HG02840 (cell line): Measurements from ENCODE around the gene BDP1.
A peak's percentile ranks its signal among the peaks of the same experiment; 100 is the strongest.
"Not testable (repeated sequence)": the region's sequence is repeated elsewhere in the genome, so short reads cannot be mapped to it uniquely, and the experiment has no call there.

ENCODE experiments used
- ATAC-seq: cut with Tn5 transposase; IDR thresholded peaks from one replicate; pipeline ENCODE4 v1.9.1; 2021; ENCODE audit warnings: mild to moderate bottlenecking, moderate library complexity, moderate number of reproducible peaks; ENCODE audit not compliant: unreplicated experiment, low FRiP score

The BDP1 gene

DNA sequence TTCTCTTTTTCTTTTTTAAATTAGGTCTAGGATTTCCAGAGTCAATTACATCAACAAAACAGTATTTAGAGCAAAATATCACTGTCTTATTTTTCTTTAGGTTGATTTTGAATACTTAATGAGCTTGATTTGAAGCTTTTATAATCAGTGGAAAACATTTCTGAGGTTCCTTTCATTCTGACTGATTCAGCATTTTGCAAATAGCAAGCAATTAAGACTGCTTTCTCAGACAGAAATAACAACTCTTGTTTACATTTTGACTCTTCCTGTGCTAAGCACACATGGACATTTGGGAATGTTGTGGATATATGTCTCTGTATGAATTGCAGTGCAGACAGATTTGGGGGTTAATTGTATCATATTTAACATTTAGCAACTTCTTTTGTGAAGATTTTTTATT lies 109.4 kb downstream of the BDP1 start:
- no peak for ATAC-seq

DNA sequence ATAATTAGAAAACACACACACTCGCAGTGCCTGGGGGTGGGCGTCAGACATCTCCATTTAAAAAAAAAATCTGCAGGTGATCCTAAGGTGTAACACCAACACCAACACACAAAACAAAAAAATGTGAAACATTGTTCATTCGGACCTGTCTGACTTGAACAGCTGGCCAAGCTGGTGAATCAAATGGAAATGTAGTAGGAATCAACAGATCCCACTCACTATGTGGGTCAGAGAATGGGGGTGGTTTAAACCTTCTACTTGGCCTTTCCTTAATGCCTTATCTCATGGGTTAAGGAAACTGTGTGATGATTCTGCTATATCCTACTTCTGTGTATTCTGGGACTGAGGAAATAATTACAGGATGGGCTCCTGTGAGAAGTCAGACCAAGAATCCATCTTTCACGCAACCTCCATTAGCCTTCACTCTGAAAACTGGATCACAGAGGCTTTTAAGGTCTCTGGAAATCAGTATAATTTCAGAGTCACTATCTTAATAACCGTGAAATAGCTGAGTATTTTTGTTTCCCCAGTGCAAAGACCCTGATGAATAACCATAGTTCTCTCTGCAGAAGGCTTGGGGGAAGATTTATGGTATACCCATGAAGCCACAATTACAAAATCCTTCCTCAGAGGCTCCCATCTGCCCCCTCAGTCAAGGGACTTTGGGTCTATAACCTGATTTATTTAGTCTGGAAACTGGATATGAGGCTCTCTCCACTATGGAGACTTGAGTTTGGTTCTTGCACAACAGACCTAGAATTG lies 114.5 kb downstream of the BDP1 start:
- no peak for ATAC-seq

DNA sequence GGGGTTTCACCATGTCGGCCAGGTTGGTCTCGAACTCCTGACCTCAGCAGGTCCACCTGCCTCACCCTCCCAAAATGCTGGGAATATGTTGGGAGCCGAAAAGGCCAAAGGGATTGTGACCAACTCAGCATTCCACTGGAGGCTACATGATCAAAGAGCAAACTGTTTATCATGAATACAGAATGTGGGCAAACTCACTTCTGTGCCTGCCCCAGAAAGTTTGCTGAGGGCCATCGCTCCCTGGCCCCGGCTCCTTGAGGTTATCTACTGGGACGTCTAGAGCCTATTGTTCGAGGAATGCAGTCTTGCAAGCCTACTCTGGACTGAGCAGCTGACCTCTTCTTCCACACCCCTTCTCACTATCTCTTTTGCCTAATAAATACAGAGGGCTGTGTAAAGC lies 116.4 kb downstream of the BDP1 start:
- not testable (repeated sequence) for ATAC-seq

DNA sequence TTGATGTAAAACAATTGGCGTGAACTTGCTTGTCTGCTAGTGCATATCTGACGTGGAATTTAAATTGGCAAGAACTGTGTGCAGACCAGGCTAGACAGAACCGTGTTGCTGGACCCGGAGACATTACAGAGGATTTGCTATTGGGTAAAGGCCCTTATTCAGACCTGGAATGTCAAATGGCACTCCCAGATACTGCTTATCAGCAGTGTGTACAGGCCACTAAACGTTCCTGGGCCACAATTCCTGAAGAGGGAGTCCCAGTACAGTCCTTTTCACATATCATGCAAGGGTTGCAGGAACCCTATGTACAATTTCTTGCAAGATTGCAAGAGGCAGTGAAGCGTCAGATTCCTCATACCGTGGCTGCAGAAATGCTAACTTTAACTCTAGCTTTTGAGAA lies 118.1 kb downstream of the BDP1 start:
- ATAC-seq = no peak

DNA sequence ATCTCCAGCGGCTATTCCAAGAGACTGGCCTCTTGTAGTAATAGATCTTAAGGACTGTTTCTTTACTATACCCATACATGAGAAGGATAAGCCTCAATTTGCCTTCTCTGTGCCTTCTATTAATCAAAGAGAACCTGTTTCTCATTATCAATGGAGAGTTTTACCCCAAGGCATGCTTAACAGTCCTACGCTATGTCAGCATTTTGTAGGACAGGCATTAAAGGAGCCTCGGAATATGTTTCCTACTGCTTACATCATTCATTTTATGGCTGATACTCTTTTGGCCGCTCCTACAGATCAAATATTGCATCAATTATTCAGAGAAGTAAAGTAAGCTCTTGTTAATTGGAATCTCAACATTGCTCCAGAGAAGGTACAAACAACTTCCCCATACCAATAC lies 120.1 kb downstream of the BDP1 start:
- not testable (repeated sequence) for ATAC-seq

DNA sequence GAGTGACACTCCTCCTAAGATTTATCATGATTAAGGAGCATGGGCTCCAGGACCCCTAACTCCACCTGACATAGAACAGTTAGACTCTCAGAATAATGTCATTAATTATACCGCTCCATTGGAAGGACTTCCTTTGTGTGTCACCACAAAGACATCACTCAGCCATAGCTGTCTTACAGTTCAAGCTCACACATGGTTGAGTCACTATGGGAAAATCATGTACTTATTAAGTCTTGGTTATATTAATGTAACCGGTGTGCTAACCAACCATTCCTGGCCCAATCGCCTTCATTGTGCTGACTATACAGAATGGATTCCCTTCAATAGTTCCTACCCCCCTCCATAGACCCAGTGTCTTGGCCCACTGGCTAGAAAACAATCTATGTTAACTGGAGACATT lies 120.8 kb downstream of the BDP1 start:
- ATAC-seq = no peak

DNA sequence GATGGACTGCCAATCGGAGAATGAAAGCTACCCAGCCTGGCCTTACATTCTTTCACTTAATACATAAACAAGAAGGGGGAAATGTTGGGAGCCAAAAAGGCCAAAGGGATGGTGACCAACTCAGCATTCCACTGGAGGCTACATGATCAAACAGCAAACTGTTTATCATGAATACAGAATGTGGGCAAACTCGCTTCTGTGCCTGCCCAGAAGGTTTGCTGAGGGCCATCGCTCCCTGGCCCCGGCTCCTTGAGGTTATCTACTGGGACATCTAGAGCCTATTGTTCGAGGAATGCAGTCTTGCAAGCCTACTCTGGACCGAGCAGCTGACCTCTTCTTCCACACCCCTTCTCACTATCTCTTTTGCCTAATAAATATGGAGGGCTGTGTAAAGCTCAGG lies 122.4 kb downstream of the BDP1 start:
- ATAC-seq = not testable (repeated sequence)

DNA sequence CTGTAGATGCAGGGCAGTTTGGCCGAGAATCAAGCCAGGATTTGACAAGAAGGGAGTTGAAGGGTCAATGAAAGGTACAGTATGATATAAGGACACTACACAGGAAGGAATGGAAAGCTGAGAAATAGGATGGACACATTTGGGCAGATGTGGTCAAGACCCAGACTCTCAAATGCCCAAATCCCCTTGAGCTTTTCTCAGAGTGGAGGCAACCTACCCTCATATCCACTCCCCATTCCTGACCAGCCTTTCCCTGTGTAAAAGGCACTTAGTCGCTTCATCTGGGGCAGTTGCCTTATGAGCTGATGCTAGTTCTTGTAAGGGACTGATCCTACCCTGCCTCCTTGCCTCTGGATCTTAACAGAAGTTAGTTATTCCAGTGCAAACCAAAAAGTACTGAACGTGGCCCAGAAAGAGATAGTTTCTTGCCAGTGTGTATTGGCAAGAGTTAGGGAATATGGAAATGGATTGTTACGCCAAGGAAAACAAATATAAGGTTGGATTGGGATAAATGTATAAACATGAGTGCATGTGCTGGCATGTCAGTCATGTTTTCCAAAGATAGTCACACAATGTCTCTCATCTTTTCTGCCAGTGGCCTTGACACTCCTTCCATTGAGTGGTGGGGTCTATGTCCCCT lies 127.6 kb downstream of the BDP1 start:
- no peak for ATAC-seq

DNA sequence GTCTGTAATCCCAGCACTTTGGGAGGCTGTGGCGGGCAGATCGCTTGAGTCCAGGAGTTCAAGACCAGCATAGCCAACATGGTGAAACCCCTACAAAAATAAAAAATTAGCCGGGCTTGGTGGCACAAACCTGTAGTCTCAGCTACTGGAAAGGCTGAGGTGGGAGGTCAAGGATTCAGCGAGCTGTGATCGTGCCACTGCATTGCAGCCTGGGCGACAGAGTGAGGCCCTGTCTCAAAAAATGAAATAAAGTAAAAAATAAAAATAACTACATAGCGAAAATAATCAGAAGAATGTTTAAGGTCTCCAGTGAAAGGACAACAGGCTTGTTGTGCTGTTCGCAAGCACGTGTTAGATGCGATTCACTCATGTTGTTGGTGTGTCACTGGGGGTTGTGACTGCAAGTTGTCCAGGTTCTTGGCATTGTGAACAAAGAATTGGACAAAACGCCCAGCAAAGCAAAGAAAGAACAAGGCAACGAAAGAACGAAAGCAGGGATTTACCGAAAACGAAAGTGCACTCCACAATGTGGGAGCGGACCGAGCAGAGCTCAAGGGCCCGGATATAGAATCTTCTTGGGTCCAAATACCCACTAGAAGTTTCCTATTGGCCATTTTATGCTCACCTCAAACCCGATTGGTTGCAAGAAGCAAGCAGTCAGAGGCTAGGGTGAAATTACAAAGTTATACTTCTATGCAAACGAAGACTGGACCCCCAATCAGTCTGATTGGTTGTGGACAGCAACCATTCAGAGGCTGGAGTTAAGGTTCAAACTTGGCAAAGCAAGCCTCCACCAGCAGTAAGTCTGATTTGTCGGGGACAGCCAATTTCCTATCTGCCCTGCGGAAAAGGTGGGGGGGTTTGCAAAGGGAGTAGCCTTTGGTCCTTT lies 130.8 kb downstream of the BDP1 start:
- no peak for ATAC-seq

DNA sequence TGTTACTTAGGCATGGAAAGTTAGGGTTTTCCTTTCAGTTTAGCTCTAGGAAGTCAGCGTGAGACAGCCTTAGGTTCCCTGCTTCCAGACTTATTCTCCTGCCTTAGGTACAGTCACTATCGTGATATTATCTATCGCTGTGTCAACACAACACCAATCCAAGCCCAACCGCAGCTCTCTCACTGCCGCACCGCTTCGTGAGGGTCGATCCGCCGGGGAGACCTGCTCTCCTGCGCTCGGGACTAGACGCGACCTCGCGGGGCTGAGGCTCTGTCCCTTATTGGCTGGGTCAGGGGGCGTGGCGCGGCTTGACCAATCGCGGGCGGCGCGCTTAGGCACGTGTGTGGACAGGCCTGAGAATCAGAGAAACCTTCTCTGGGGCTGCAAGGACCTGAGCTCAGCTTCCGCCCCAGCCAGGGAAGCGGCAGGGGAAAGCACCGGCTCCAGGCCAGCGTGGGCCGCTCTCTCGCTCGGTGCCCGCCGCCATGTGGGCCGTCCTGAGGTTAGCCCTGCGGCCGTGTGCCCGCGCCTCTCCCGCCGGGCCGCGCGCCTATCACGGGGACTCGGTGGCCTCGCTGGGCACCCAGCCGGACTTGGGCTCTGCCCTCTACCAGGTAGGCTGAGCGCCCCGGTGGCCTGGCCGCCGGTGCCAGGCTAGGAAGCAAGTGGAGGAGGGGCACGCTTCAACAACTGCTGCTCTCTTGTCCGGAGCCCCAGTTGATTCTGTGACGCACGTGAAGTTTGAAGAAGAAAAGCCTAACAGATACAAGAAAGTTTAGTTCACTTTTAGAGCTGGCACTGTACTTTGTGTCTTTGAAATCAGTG lies 131.7 kb downstream of the BDP1 start, which contains the start of gene MCCC2:
MCCC2 (plus strand) TSS at position 400 of the 825 bp plus-strand sequence; CDS start at position 486, 86 bp downstream.
- ATAC-seq = peak; percentile 98

DNA sequence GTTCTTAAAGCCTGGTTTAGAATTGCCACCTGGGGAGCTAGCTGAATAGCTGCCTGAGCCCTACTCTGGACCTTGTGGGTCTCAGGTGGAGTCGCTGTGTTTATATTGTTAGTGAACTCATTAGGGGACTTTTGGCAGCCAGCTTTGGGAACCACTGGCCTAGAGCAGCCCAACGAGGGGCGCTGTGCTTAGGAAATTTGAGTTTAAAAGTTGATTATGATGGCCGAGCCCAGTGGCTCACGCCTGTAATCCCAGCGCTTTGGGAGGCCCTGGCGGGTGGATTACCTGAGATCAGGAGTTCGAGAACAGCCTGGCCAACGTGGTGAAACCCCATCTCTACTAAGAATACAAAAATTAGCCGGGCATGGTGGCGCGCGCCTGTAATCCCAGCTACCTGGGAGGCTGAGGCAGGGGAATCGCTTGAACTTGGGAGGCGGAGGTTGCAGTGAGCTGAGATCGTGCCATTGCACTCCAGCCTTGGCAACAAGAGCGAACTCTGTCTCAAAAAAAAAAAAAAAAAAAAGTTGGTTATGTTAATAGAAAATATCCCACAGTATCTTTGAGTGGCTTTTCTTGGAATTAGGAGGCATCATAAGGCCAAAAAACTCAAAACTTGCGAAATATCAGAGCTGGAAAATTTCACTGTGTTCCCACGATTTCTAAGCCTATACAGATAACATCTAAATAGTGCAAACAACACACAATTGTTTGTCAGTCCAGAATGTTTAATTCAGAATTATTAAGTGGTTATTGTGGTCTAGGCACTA lies 132.5 kb downstream of the BDP1 start:
- ATAC-seq = peak; percentile 9

DNA sequence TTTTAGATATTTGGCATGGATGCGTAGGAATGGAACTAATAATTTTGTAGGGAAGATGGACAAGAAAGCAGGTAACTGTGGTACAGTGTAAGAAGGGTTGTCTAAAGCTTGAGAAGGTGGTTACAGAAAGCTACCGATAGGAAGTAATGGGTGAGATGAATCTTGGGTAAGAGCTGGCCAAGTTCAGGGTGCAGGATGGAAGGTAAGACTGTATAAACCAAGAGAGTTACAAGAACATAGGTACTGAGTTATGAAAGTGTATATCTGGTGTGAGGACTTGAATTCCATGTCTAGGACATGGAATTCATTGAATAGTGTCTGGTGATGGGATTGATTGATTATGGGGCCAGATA lies 133.1 kb downstream of the BDP1 start:
- ATAC-seq = no peak

DNA sequence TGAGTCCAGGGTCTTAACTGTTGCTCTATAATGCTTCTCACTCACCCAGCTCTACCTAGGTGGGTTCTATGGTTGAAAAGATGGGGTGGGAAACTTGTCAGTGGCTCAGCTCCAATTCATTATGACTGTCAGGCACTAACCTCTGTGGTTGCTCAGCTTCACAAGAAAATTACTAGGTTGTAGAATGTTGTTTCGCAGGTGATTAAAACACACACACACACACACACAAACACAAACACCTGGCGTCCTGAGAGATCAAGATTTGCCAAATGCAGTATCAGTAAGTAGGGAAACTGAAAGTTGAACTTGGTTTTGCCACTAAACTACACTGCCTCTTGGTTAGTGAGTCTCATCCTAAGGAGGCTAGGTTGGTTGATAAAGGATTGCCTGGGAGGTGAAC lies 134.5 kb downstream of the BDP1 start:
- ATAC-seq = no peak

DNA sequence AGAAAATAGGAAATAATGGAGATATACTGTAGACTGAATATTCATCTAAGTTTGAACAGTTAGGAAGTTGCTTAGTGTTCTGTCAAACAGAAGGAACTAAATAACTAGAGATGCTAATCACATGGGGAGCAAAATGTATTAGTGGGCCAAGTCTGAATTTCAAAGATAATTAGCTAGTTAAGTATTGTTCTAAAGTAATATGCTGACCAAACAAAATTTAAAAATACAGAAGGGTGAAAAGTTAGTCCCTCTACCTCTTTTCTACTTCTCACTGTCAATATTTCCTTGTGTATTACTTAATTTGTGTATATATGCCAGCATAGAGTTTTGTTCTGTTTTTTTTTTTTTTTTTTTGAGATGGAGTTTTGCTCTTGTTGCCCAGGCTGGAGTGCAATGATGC lies 135.6 kb downstream of the BDP1 start:
- ATAC-seq = no peak

DNA sequence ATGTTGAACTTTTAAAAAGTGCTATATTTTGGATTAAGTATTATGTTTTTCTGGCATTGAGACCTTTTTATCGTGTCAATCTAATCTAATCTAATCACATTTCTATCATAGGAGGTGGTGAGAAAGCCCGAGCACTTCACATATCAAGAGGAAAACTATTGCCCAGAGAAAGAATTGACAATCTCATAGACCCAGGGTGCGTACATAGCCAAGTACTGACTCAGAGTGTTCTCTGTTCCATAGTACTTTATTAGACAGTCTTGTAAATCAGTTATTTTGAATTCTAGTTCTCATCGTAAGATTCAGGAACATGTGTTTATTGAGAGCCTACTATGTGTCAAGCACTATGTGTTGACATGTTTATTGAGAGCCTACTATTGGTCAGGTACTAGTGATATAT lies 140.7 kb downstream of the BDP1 start:
- no peak for ATAC-seq

DNA sequence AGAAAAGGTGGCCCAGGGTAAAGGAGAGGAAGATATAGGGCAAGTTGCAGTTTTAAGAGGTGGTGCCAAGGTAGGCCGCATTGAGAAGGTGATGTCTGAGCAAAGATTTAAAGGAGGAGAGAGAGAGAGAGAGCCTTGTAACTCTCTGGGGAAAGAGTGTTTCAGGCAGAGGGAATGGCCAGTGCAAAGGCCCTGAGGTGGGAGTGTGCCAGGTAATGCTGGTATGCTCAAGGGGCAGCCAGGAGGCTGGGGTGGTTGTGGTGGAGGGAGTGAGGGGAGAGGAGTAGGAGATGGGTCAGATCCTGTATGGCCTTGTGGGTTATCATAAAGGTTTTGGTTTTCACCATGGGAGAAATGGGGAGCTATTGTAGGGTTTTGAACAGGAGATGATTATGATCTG lies 141.6 kb downstream of the BDP1 start:
- no peak for ATAC-seq

DNA sequence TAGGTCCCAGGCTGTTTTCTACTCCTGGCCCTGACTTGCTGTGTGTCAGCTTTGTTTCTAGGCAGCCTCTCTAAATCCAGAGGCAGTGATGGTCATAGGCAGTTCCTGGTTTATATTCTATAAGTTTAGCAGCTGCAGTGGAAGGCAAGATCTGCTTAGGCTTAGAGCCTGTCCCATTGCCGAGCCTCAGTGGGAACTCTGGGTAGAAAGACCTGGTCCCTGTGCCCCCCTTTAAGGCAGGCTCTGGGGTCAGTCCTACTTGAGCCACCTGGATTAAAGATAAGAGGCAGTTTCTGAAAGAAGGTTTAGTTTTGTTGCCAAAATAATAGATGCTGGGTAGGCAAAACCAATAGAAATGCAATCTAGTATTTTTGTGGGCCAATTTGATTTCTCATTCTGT lies 145.3 kb downstream of the BDP1 start:
- ATAC-seq = no peak

DNA sequence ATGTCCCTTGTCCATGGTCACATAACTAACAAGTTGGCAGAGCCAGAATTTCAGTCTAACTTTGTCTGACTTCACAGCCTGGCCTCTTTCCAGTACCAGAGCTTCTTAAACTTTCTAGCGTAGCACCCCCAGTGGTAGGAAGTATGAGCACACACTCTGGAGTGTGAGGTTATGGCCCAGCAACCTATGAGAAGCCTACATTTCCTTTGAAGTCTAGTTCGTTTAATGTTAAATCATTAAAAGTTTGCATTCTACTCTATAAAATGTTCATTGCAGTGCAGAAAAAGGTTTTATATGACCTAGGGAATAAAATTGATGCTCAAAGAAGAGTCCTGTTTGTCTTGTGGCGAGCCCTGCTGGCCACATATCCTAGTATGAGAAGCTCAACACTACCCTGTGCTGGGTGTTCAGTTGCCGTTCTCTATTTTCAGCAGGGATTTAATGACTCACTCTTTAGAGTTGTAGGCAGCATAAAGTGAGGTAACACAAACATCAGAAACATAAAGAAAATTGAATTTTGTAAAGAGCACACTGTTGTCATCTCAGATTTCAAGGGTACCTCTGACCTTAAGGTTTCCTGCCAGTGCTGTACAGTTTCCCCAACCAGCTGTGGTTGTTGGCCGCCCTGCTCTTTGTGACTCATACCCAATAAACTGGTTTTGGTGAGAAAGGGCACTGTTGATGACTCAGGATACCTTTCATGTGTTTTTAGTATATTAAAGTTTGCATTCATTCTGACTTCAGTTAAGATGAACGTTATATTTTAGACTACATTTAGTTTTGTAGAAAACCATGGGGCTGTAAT lies 146.0 kb downstream of the BDP1 start:
- ATAC-seq = peak; percentile 87

DNA sequence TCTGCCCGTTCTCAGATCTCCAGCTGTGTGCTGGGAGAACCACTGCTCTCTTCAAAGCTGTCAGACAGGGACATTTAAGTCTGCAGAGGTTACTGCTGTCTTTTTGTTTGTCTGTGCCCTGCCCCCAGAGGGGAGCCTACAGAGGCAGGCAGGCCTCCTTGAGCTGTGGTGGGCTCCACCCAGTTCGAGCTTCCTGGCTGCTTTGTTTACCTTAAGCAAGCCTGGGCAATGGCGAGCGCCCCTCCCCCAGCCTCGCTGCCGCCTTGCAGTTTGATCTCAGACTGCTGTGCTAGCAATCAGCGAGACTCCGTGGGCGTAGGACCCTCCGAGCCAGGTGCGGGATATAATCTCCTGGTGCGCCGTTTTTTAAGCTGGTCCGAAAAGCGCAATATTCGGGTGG lies 154.5 kb downstream of the BDP1 start:
- ATAC-seq = not testable (repeated sequence)
